Measurements from ENCODE around the gene GRB2.
A peak's percentile ranks its signal among the peaks of the same experiment; 100 is the strongest.

GRB2 gene

GRCh38 chr17:75269844-75270217 lies 135.6 kb downstream of the GRB2 start:
- Histone ChIP-seq H3K27ac (ENCODE audit: low read depth, low read length) (peak overlapping the region; percentile 82), H3K27me3 (ENCODE audit: low read length) (no peaks in the 10 kb centered on the region), H3K4me2 (ENCODE audit: low read depth, low read length, poor library complexity, severe bottlenecking) (peak overlapping the region; percentile 63), H3K79me2 (ENCODE audit: insufficient read depth, low read length) (peaks cover 15% of the 10 kb centered on the region), H3K9me2 (replicated peaks; ENCODE audit: insufficient read depth, low read length) (no peaks in the 10 kb centered on the region), H3K9me3 (ENCODE audit: insufficient read depth, low read length) (no peaks in the 10 kb centered on the region), H3K4me3 (ENCODE audit: insufficient read depth, low read length, poor library complexity, severe bottlenecking) (peak overlapping the region; percentile 96), H3K36me3 (ENCODE audit: low read length) (no peaks in the 10 kb centered on the region), H2AFZ (ENCODE audit: low read depth, low read length, severe bottlenecking) (peak overlapping the region; percentile 86), H3F3A (ENCODE audit: insufficient read depth) (peaks cover 27% of the 10 kb centered on the region), H3K9ac (ENCODE audit: low read length) (peak overlapping the region; percentile 100), H4K20me1 (ENCODE audit: low read depth, low read length) (no peaks in the 10 kb centered on the region)
- TF ChIP-seq EZH2phosphoT487 (conservative IDR thresholded peaks at IDR 0.05; ENCODE audit: low read length): no peak
- no peak for TF ChIP-seq CTCF (IDR thresholded peaks at IDR 0.05; ENCODE audit: insufficient read depth, low read length, poor library complexity, severe bottlenecking)

Measured in SU-DHL-6 (cell line).